ENCODE measurements around the gene LUC7L2. TPM values are rescaled to one million over a fixed set of nuclear protein-coding genes. Genes with fewer than 3 reads are reported as not detected.

LUC7L2 gene, protein sequence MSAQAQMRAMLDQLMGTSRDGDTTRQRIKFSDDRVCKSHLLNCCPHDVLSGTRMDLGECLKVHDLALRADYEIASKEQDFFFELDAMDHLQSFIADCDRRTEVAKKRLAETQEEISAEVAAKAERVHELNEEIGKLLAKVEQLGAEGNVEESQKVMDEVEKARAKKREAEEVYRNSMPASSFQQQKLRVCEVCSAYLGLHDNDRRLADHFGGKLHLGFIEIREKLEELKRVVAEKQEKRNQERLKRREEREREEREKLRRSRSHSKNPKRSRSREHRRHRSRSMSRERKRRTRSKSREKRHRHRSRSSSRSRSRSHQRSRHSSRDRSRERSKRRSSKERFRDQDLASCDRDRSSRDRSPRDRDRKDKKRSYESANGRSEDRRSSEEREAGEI
- total RNA-seq = 20.2 and 22.0 TPM in 2 replicates

GRCh38 chr7:139359366-139360209, at the start of gene LUC7L2:
TSS of gene LUC7L2 (plus strand) at chr7:139359894. CDS start at chr7:139360262, 368 bp downstream.

DNA sequence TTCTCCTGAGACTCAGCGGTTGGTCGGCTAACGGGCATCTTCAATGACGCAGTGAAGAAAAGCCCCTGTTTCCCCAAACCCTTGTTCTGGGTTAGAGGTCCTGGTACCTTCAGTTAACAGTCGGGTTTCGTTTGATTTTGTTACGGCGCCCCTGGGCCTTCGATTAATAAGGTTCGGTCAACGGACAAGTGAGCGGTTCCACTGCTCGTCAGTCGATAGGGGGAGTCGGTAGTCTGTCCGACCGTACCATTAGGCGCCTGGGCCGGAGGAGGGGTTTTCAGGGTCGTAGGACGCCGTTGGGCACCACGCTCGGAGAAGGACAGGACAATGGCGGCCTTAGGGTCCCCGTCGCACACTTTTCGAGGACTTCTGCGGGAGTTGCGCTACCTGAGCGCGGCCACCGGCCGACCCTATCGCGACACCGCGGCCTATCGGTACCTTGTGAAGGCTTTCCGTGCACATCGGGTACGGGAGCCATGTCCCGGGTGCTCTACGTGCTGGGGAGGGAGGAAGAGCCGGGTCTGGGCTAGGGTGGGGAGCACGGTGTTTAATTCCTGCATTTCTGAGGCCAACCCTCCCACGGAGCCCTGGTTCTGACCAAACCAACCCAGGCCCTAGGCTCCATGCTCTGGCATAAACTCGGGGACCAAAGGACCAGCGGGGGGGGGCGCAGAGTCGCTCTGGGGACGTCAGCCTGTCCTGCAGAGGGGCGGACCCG, 18.5 kb upstream of the LUC7L2 start, which contains the start of gene FMC1:
FMC1 (plus strand) TSS at position 280 of the 718 bp plus-strand sequence; CDS start at position 328, 48 bp downstream.

Other genes starting within 250 kb of the LUC7L2 start
- 1.6 and 3.4 TPM in 2 replicates for gene UBN2, start 128.7 kb upstream of the LUC7L2 start, total RNA-seq
- 7.3 and 9.9 TPM in 2 replicates for gene FMC1, start 18.6 kb upstream of the LUC7L2 start, total RNA-seq
- gene KLRG2, start 123.8 kb downstream of the LUC7L2 start, total RNA-seq = 1.1 and 41.8 TPM in 2 replicates
- not detected in 2 replicates for gene CLEC2L, start 163.8 kb downstream of the LUC7L2 start, total RNA-seq